MCF 10A (cell line): ENCODE measurements around the gene MRPL58. TPM values are rescaled to one million over a fixed set of nuclear protein-coding genes. Genes with fewer than 3 reads are reported as not detected.

Experiments
- BruUV-seq: library from RNA; stranded (reverse); fragments of 400-500 nt; replicated peaks from 2 replicates; lab custom pipeline; 2021; lab: Mats Ljungman, UMichigan
- CTCF ChIA-PET: fragments of 300-600 bp; sonication (Branson Sonifier 250); formaldehyde crosslinking; extraction: SDS; loops from one replicate; lab custom pipeline; 2021; ENCODE audit warnings: antibody characterized with exemption, inconsistent platforms; lab: Yijun Ruan, JAX
- POLR2A ChIA-PET: fragments of 300-600, 350-650 bp; sonication (Branson Sonifier 250); formaldehyde crosslinking; extraction: SDS; loops from one replicate; lab custom pipeline; 2020; ENCODE audit warnings: antibody characterized with exemption, inconsistent platforms; lab: Yijun Ruan, JAX
- DNase-seq: peaks from one replicate; pipeline ENCODE4 v3.0.0-alpha.2; 2018; ENCODE audit not compliant: unreplicated experiment
- H3K27ac Mint-ChIP-seq: one replicate; pipeline ENCODE4 v1.8.0; 2022; ENCODE audit warnings: mild to moderate bottlenecking, low read depth, mixed read lengths; ENCODE audit not compliant: unreplicated experiment
- H3K27me3 Mint-ChIP-seq: one replicate; pipeline ENCODE4 v1.8.0; 2022; ENCODE audit warnings: mixed read lengths; ENCODE audit not compliant: insufficient read depth, unreplicated experiment
- H3K36me3 Mint-ChIP-seq: one replicate; pipeline ENCODE4 v1.8.0; 2022; ENCODE audit warnings: mild to moderate bottlenecking, moderate library complexity, mixed read lengths; ENCODE audit not compliant: insufficient read depth, unreplicated experiment
- H3K4me1 Mint-ChIP-seq: one replicate; pipeline ENCODE4 v1.8.0; 2022; ENCODE audit warnings: mixed read lengths; ENCODE audit not compliant: insufficient read depth, unreplicated experiment
- H3K4me3 Mint-ChIP-seq: one replicate; pipeline ENCODE4 v1.8.0; 2022; ENCODE audit warnings: mild to moderate bottlenecking, moderate library complexity, mixed read lengths; ENCODE audit not compliant: unreplicated experiment
- H3K9me3 Mint-ChIP-seq: one replicate; pipeline ENCODE4 v1.8.0; 2022; ENCODE audit warnings: mixed read lengths; ENCODE audit not compliant: unreplicated experiment
- intact Hi-C: fragments of 100-400 bp; cut with micrococcal nuclease; formaldehyde crosslinking; loops from 2 replicates; pipeline ENCODE4 v1.14.1; 2022
- total RNA-seq: library from RNA; stranded (reverse); gene quantifications from 2 replicates; pipeline ENCODE4 v1.2.3, GENCODE V29; 2022
- TF ChIP-seq, protein P1 (sequence below): fragments of 200-600 bp; IDR thresholded peaks from one replicate; pipeline ENCODE4 v1.8.0; 2022; ENCODE audit warnings: antibody characterized with exemption, mild to moderate bottlenecking; ENCODE audit not compliant: unreplicated experiment

Gene MRPL58
- total RNA-seq, 1 experiment from 2014 or later = 71.2 TPM

DNA sequence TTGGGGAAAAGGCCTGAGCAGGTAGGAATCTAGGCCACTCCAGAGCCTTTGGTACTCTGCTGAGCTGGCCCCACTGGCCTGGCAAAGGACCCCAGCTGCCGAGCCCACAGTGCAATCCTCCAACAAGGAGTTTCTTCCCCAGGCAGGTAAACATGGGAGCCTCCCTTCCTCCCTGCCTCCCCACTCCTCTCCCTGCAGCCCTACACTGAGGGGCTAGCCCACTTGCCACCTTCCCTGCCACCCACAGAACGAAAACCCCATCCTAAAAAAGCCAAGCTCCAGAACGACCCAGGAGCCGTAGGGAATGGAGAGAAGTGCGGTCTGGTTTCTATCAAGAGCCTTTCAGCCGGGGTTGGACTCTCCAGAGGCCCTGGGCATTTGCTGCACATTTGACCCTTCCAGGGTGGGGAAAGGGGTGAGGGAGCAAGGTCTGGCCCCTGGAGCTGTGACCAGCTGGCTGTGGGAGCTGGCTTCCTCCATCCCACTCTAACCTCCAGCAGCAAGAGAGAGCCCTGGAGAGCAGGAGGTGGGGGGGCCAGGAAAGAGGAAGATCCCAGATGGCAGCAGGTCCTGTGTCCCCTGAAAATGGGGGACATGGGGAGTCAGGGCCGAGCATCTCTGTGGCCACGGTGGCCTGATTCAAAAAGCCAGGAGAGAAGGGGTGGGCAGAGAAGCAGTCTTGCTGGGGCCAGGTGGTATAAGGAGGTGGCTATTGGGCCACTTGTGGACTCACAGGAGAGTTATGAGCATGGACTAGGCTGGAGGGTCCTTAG, 41.2 kb upstream of the MRPL58 start:
- CTCF ChIA-PET = interaction anchor here (0.6 to 1.3 kb wide), 5 partner anchors 13 to 300 kb away, joined by 3 to 6 read pairs (median 4); no protein-coding TSS in a partner anchor
- H3K9me3 Mint-ChIP-seq = no peaks in the 10 kb centered on the region
- peaks cover 6% of the 10 kb centered on the region for H3K4me1 Mint-ChIP-seq
- TF ChIP-seq, protein P1, sequence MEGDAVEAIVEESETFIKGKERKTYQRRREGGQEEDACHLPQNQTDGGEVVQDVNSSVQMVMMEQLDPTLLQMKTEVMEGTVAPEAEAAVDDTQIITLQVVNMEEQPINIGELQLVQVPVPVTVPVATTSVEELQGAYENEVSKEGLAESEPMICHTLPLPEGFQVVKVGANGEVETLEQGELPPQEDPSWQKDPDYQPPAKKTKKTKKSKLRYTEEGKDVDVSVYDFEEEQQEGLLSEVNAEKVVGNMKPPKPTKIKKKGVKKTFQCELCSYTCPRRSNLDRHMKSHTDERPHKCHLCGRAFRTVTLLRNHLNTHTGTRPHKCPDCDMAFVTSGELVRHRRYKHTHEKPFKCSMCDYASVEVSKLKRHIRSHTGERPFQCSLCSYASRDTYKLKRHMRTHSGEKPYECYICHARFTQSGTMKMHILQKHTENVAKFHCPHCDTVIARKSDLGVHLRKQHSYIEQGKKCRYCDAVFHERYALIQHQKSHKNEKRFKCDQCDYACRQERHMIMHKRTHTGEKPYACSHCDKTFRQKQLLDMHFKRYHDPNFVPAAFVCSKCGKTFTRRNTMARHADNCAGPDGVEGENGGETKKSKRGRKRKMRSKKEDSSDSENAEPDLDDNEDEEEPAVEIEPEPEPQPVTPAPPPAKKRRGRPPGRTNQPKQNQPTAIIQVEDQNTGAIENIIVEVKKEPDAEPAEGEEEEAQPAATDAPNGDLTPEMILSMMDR = no peak
- intact Hi-C loops = no loop called here
- peaks cover 14% of the 10 kb centered on the region for H3K27me3 Mint-ChIP-seq
- H3K27ac Mint-ChIP-seq = no peak overlapping the region
- no TSS peak for BruUV-seq
- H3K4me3 Mint-ChIP-seq = peak overlapping the region; percentile 47
- POLR2A ChIA-PET = interaction anchor here (0.6 to 2.3 kb wide), 4 partner anchors 10 to 198 kb away, joined by 3 to 9 read pairs (median 4); partner anchors contain the start of gene ARMC7
- H3K36me3 Mint-ChIP-seq = no peaks in the 10 kb centered on the region
- DNase-seq = no peak

DNA sequence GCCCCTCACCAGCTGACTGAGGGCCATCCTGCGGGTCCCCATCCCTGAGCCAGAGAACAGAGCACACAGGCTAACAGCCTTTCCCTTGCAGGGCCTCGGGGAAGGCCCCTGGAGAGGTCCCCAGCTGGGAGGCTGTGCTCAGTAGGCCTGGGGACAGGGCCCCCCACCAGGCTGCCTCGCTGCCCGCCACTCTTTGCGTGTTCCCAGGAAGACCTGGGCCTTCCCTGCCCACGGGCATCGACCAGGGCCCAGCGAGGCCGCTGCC, 40.7 kb upstream of the MRPL58 start:
- CTCF ChIA-PET = interaction anchor here (0.6 to 3.5 kb wide), 4 partner anchors 10 to 300 kb away, joined by 3 to 25 read pairs (median 6); no protein-coding TSS in a partner anchor
- intact Hi-C loops = no loop called here
- Mint-ChIP-seq H3K36me3 (no peaks in the 10 kb centered on the region), H3K4me3 (peak overlapping the region; percentile 47), H3K27ac (no peak overlapping the region), H3K9me3 (no peaks in the 10 kb centered on the region), H3K27me3 (peaks cover 14% of the 10 kb centered on the region), H3K4me1 (peaks cover 6% of the 10 kb centered on the region)
- TF ChIP-seq, protein P1 = no peak
- POLR2A ChIA-PET = interaction anchor here (0.9 to 2.3 kb wide), 4 partner anchors 10 to 138 kb away, joined by 3 to 9 read pairs (median 4); partner anchors contain the start of genes ARMC7 and CDR2L
- no TSS peak for BruUV-seq
- DNase-seq = no peak

DNA sequence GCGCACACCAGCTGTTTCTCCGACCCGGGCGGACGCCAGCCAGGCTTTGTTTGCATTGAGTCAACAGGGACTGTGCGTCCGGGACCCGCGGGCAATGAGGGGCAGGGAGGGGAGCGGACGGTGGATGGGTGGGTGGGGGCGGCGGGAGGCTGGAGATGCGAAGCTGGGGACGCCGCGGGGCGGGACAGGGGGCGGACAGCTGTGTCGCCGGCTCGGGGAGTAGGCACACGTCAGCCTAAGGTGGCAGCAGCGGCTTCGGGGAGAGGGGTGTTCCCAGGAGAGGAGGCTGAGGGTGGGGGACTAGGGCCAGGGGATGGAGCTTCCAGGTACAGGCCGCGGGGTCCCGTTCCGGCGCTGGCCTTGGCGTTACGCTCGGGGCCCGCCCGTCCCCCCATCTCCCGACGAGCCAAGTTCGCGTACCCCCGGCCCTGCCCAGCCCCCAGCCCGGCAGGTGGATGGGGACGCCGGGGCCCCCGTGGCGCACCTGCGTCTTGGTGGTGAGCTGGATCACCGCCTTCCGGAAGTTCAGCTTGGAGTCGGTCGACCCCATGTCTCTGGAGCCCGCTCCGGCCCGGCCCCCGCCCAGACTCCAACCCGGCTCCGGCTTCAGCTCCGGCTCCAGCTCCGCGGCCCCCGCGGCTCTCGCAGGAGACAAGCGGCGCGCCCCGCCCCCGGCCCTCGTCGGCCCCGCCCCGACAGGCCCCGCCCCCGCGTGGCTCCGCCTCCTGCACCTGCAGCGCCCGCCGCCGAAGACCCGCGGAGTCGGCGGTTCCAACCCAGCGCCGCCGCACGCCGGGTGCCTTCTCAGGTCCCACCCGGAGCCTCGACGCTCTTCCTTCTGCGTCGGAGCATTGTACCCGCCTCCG, 40.1 kb upstream of the MRPL58 start, which contains the start of gene HID1:
TSS of gene HID1 (minus strand) at position 653 of the 866 bp plus-strand sequence. CDS start at position 550, 103 bp downstream.
- ChIA-PET CTCF (interaction anchor here (0.6 to 3.5 kb wide), 6 partner anchors 10 to 1399 kb away, joined by 3 to 25 read pairs (median 3); no protein-coding TSS in a partner anchor), POLR2A (interaction anchor here (0.8 to 2.3 kb wide), 6 partner anchors 10 to 138 kb away, joined by 3 to 9 read pairs (median 4); partner anchors contain the start of genes ARMC7, CDR2L and MRPL58)
- Mint-ChIP-seq H3K36me3 (no peaks in the 10 kb centered on the region), H3K4me1 (peaks cover 6% of the 10 kb centered on the region), H3K9me3 (no peaks in the 10 kb centered on the region), H3K4me3 (peak within 1 kb of the TSS; percentile 75), H3K27ac (no peak within 1 kb of the TSS), H3K27me3 (peaks cover 14% of the 10 kb centered on the region)
- TF ChIP-seq, protein P1 = no peak
- DNase-seq = no peak
- BruUV-seq = no TSS peak
- intact Hi-C loops = no loop called here
